Keratinocyte (primary cell): ENCODE results near the gene COL6A1. TPM values are rescaled to one million over a fixed set of nuclear protein-coding genes. Genes with fewer than 3 reads are reported as not detected.

Experiments
- DNase-seq: peaks from one replicate; pipeline ENCODE4 v3.0.0-alpha.2; 2011; ENCODE audit warnings: low read depth, missing footprints, low spot score
- FAIRE-seq: peaks from 2 replicates; lab custom pipeline; 2011; peaks lifted over from hg19 to GRCh38; lab: Jason Lieb, UNC
- H2AFZ ChIP-seq: 2 replicates; pipeline ENCODE4 v1.6.0; 2012; ENCODE audit warnings: low read length, control low read depth, inconsistent platforms; ENCODE audit not compliant: control insufficient read depth
- H3K27ac ChIP-seq: 2 replicates; pipeline ENCODE4 v1.5.1; 2011; ENCODE audit warnings: low read length; ENCODE audit not compliant: control insufficient read depth, insufficient read depth
- H3K27me3 ChIP-seq: 3 replicates; pipeline ENCODE4 v1.6.0; 2011; ENCODE audit warnings: low read length; ENCODE audit not compliant: control insufficient read depth, insufficient read depth; ENCODE audit errors: extremely low read depth
- H3K36me3 ChIP-seq, 2 experiments: 2 replicates in 1 of 2; 3 replicates in 1 of 2; pipeline ENCODE4 v1.5.1; 2011; ENCODE audit warnings: low read length in 2 of 2, mild to moderate bottlenecking in 1 of 2; ENCODE audit not compliant: control insufficient read depth in 2 of 2, insufficient read depth in 2 of 2; ENCODE audit errors: extremely low read depth in 1 of 2
- H3K4me1 ChIP-seq: 3 replicates; pipeline ENCODE4 v1.5.1; 2011; ENCODE audit warnings: low read length; ENCODE audit not compliant: control insufficient read depth, insufficient read depth; ENCODE audit errors: extremely low read depth
- H3K4me2 ChIP-seq: 3 replicates; pipeline ENCODE4 v1.6.0; 2011; ENCODE audit warnings: low read depth, low read length; ENCODE audit not compliant: control insufficient read depth, insufficient read depth; ENCODE audit errors: extremely low read depth
- H3K4me3 ChIP-seq, 3 experiments: fragments of 200-600 bp in 1 of 3; sonication (generic) in 1 of 3; 2 replicates in 2 of 3; 3 replicates in 1 of 3; pipeline ENCODE4 v1.5.1; 2011 to 2016; ENCODE audit warnings: low read length in 3 of 3, mild to moderate bottlenecking in 3 of 3, control low read depth in 2 of 3, inconsistent platforms in 1 of 3, low read depth in 1 of 3, mixed read lengths in 1 of 3, mixed run types in 1 of 3, moderate library complexity in 1 of 3; ENCODE audit not compliant: control insufficient read depth in 2 of 3, insufficient read depth in 2 of 3; ENCODE audit errors: extremely low read depth in 1 of 3
- H3K79me2 ChIP-seq: 2 replicates; pipeline ENCODE4 v1.6.0; 2012; ENCODE audit warnings: low read length; ENCODE audit not compliant: control insufficient read depth, insufficient read depth
- H3K9ac ChIP-seq: 3 replicates; pipeline ENCODE4 v1.6.0; 2011; ENCODE audit warnings: low read length; ENCODE audit not compliant: control insufficient read depth, insufficient read depth; ENCODE audit errors: extremely low read depth
- H3K9me1 ChIP-seq: 3 replicates; pipeline ENCODE4 v1.6.0; 2011; ENCODE audit warnings: low read length; ENCODE audit not compliant: control insufficient read depth, insufficient read depth; ENCODE audit errors: extremely low read depth
- H3K9me3 ChIP-seq: 2 replicates; pipeline ENCODE4 v1.5.1; 2012; ENCODE audit warnings: low read depth, low read length; ENCODE audit not compliant: control insufficient read depth
- H4K20me1 ChIP-seq: 3 replicates; pipeline ENCODE4 v1.6.0; 2011; ENCODE audit warnings: low read length; ENCODE audit not compliant: control insufficient read depth, insufficient read depth; ENCODE audit errors: extremely low read depth
- CTCF ChIP-seq, 3 experiments: IDR thresholded peaks in 1 of 3; conservative IDR thresholded peaks in 1 of 3; optimal IDR thresholded peaks in 1 of 3; 2 replicates in 2 of 3; 3 replicates in 1 of 3; pipeline versions ENCODE3 to v1.5.1; 2011; ENCODE audit warnings: low read length in 3 of 3, mild to moderate bottlenecking in 3 of 3, moderate library complexity in 2 of 3, control low read depth in 1 of 3, inconsistent platforms in 1 of 3; ENCODE audit not compliant: insufficient read depth in 2 of 3; ENCODE audit errors: extremely low read depth in 1 of 3
- EZH2 ChIP-seq: IDR thresholded peaks from one replicate; pipeline ENCODE4 v1.6.1; 2012; ENCODE audit warnings: inconsistent platforms, mild to moderate bottlenecking, low read length, moderate library complexity
- dilution Hi-C: fragments of 300-500 bp; cut with MboI; formaldehyde crosslinking; loops from one replicate; pipeline ENCODE4 v1.7.0; 2020; ENCODE audit warnings: low sequenced_read_pairs; ENCODE audit not compliant: extremely low pct_ligation_motif_present
- polyA plus RNA-seq, 5 experiments: library from polyadenylated mRNA; depleted of rRNA in 3 of 5; stranded (reverse) in 3 of 5; stranded (forward) in 1 of 5; unstranded in 1 of 5; fragments of >200 nt; gene quantifications; 1 replicate in 1 of 5; 2 replicates in 3 of 5; 3 replicates in 1 of 5; pipeline versions ENCODE4 v1.2.1 to v1.2.3, GENCODE V29; 2011 to 2012; ENCODE audit warnings: missing spikeins in 2 of 5, low read depth in 1 of 5, low replicate concordance in 1 of 5

Gene COL6A1
- polyA plus RNA-seq, 1 donor (not counting 4 experiments of a cell fraction or from before 2014, with no cell fraction given) = 2.5 TPM

- no peak overlapping the region for H3K4me3 ChIP-seq
- H3K9ac ChIP-seq = no peak overlapping the region
- dilution Hi-C loops = no loop called here
Measured at GRCh38 chr21:45938811-45939520, 42.6 kb upstream of the COL6A1 start.

GRCh38 chr21:45939521-45940045, 42.0 kb upstream of the COL6A1 start:
- H3K79me2 ChIP-seq = no peaks in the 10 kb centered on the region
- H2AFZ ChIP-seq = no peak overlapping the region
- no peak overlapping the region for H3K4me2 ChIP-seq
- FAIRE-seq = no peak
- dilution Hi-C loops = no loop called here
- no peaks in the 10 kb centered on the region for H3K9me1 ChIP-seq
- H3K4me1 ChIP-seq = no peaks in the 10 kb centered on the region
- H3K9ac ChIP-seq = no peak overlapping the region
- no peak for DNase-seq
- no peak overlapping the region for H3K27ac ChIP-seq
- peaks cover 8% of the 10 kb centered on the region for H3K9me3 ChIP-seq
- H4K20me1 ChIP-seq = no peaks in the 10 kb centered on the region
- H3K27me3 ChIP-seq = peaks cover 7% of the 10 kb centered on the region
- H3K36me3 ChIP-seq = no peaks in the 10 kb centered on the region
- TF ChIP-seq EZH2 (no peak), CTCF (optimal IDR thresholded peaks at IDR 0.05 in 1 of 3, IDR thresholded peaks at IDR 0.05 in 1 of 3, conservative IDR thresholded peaks at IDR 0.05 in 1 of 3; ENCODE audit: extremely low read depth in 1 of 3, insufficient read depth in 2 of 3, low read length in 3 of 3) (no peak)
- H3K4me3 ChIP-seq = no peak overlapping the region

More at GRCh38 chr21:45938811-45939520, 42.6 kb upstream of the COL6A1 start:
- FAIRE-seq = no peak
- Histone ChIP-seq H2AFZ (no peak overlapping the region), H4K20me1 (no peaks in the 10 kb centered on the region), H3K9me3 (peaks cover 8% of the 10 kb centered on the region), H3K36me3 (no peaks in the 10 kb centered on the region), H3K79me2 (no peaks in the 10 kb centered on the region), H3K4me2 (no peak overlapping the region), H3K4me1 (no peaks in the 10 kb centered on the region), H3K27ac (no peak overlapping the region), H3K9me1 (no peaks in the 10 kb centered on the region), H3K27me3 (peaks cover 7% of the 10 kb centered on the region)
- TF ChIP-seq EZH2 (no peak), CTCF (optimal IDR thresholded peaks at IDR 0.05 in 1 of 3, IDR thresholded peaks at IDR 0.05 in 1 of 3, conservative IDR thresholded peaks at IDR 0.05 in 1 of 3; ENCODE audit: extremely low read depth in 1 of 3, insufficient read depth in 2 of 3, low read length in 3 of 3) (no peak)
- DNase-seq = no peak
